Right atrium auricular region (tissue), 2 donors: Measurements from ENCODE around the gene ANKRD9. TPM values are rescaled to one million over a fixed set of nuclear protein-coding genes. Genes with fewer than 3 reads are reported as not detected.
A peak's percentile ranks its signal among the peaks of the same experiment; 100 is the strongest.
"Not testable (repeated sequence)": the region's sequence is repeated elsewhere in the genome, so short reads cannot be mapped to it uniquely, and the experiment has no call there.

Experiments used
- DNase-seq: peaks from one replicate; pipeline ENCODE4 v3.0.0-alpha.2; 2019; ENCODE audit warnings: low spot score
- H3K27ac ChIP-seq, 2 donors: fragments of 200-600 bp; sonication (generic); 1 replicate in 1 of 2; 2 replicates in 1 of 2; pipeline ENCODE4 v1.5.1; 2016 to 2019
- H3K27me3 ChIP-seq, 2 donors: fragments of 200-600 bp; sonication (generic); one replicate each; pipeline versions ENCODE4 v1.5.1 to v1.6.0; 2017 to 2019
- H3K36me3 ChIP-seq: fragments of 200-600 bp; sonication (generic); one replicate; pipeline ENCODE4 v1.5.1; 2016
- H3K4me1 ChIP-seq, 2 donors: fragments of 200-600 bp; sonication (generic); one replicate each; pipeline versions ENCODE4 v1.5.1 to v1.6.0; 2017 to 2019
- H3K4me3 ChIP-seq, 2 donors: fragments of 200-600 bp; sonication (generic); 1 replicate in 1 of 2; 2 replicates in 1 of 2; pipeline ENCODE4 v1.5.1; 2017 to 2019; ENCODE audit warnings: mild to moderate bottlenecking in 1 of 2, moderate library complexity in 1 of 2
- H3K9me3 ChIP-seq, 2 donors: fragments of 200-600 bp; sonication (generic); one replicate each; pipeline ENCODE4 v1.5.1; 2019
- CTCF ChIP-seq, 2 donors: fragments of 200-600 bp; sonication (generic); IDR thresholded peaks; one replicate each; pipeline ENCODE4 v1.5.1; 2019; ENCODE audit warnings: antibody characterized with exemption in 2 of 2
- total RNA-seq, 2 donors: library from RNA; depleted of rRNA; stranded (reverse); fragments of >200 nt; gene quantifications; one replicate each; pipeline ENCODE4 v1.1.0, GENCODE V29; 2016

ANKRD9 gene
- total RNA-seq, 2 donors from 2014 or later, result 144 to 158 TPM

- H3K27ac ChIP-seq, result no peak overlapping the region
- H3K36me3 ChIP-seq, result no peaks in the 10 kb centered on the region
- no peak for DNase-seq
- H3K27me3 ChIP-seq, result peaks cover 0 to 14% of the 10 kb centered on the region in 2 donors
- no peaks in the 10 kb centered on the region for H3K9me3 ChIP-seq
- peaks cover 0 to 26% of the 10 kb centered on the region in 2 donors for H3K4me1 ChIP-seq
- H3K4me3 ChIP-seq, result peak overlapping the region in 1 of 2 donors; percentile 30
- TF ChIP-seq CTCF (IDR thresholded peaks at IDR 0.05), result no peak
Measured at GRCh38 chr14:102544046-102544746, 34.6 kb upstream of the ANKRD9 start.

GRCh38 chr14:102541771-102542170, 32.2 kb upstream of the ANKRD9 start:
- peaks cover 0 to 14% of the 10 kb centered on the region in 2 donors for H3K27me3 ChIP-seq
- H3K9me3 ChIP-seq, result no peaks in the 10 kb centered on the region
- TF ChIP-seq CTCF (IDR thresholded peaks at IDR 0.05), result no peak

GRCh38 chr14:102541029-102541491, 31.5 kb upstream of the ANKRD9 start:
- peaks cover 0 to 26% of the 10 kb centered on the region in 2 donors for H3K4me1 ChIP-seq
- DNase-seq, H3K9me3 ChIP-seq, H3K36me3 ChIP-seq, H3K27ac ChIP-seq, H3K4me3 ChIP-seq: not testable (repeated sequence)
- peaks cover 0 to 14% of the 10 kb centered on the region in 2 donors for H3K27me3 ChIP-seq

More at GRCh38 chr14:102541771-102542170, 32.2 kb upstream of the ANKRD9 start:
- no peak overlapping the region for H3K27ac ChIP-seq
- peaks cover 0 to 26% of the 10 kb centered on the region in 2 donors for H3K4me1 ChIP-seq
- no peaks in the 10 kb centered on the region for H3K36me3 ChIP-seq
- H3K4me3 ChIP-seq, result no peak overlapping the region
- DNase-seq, result no peak

GRCh38 chr14:102540315-102541028, 30.9 kb upstream of the ANKRD9 start:
- no peak for DNase-seq
- Histone ChIP-seq H3K9me3 (no peaks in the 10 kb centered on the region), H3K4me1 (peaks cover 0 to 23% of the 10 kb centered on the region in 2 donors), H3K27ac (no peak overlapping the region), H3K4me3 (no peak overlapping the region), H3K27me3 (peaks cover 0 to 14% of the 10 kb centered on the region in 2 donors), H3K36me3 (no peaks in the 10 kb centered on the region)
- no peak for TF ChIP-seq CTCF (IDR thresholded peaks at IDR 0.05)

GRCh38 chr14:102539544-102540314, 30.2 kb upstream of the ANKRD9 start:
- Histone ChIP-seq H3K4me3 (no peak overlapping the region), H3K4me1 (peaks cover 0 to 16% of the 10 kb centered on the region in 2 donors), H3K27me3 (peaks cover 0 to 6% of the 10 kb centered on the region in 2 donors), H3K36me3 (no peaks in the 10 kb centered on the region), H3K27ac (no peak overlapping the region), H3K9me3 (no peaks in the 10 kb centered on the region)
- no peak for DNase-seq
- TF ChIP-seq CTCF (IDR thresholded peaks at IDR 0.05), result no peak
